Spinal cord (tissue), 10 donors: ENCODE results near the gene SLC16A10. TPM values are rescaled to one million over a fixed set of nuclear protein-coding genes. Genes with fewer than 3 reads are reported as not detected.

Source experiments
- DNase-seq, 6 donors: peaks; one replicate each; pipeline versions ENCODE4 v3.0.0 to v3.0.0-alpha.2; 2013 to 2015; ENCODE audit warnings: low spot score in 6 of 6, low read depth in 4 of 6
- H3K27ac ChIP-seq: one replicate; pipeline ENCODE4 v1.5.1; 2013; ENCODE audit warnings: low read depth, low read length, control low read depth
- H3K27me3 ChIP-seq: one replicate; pipeline ENCODE4 v1.6.1; 2013; ENCODE audit warnings: low read length; ENCODE audit not compliant: control insufficient read depth, insufficient read depth
- H3K36me3 ChIP-seq: one replicate; pipeline ENCODE4 v1.6.1; 2013; ENCODE audit warnings: low read length; ENCODE audit not compliant: control insufficient read depth, insufficient read depth
- H3K4me1 ChIP-seq: one replicate; pipeline ENCODE4 v1.6.1; 2013; ENCODE audit warnings: low read length; ENCODE audit not compliant: control insufficient read depth, insufficient read depth
- H3K4me3 ChIP-seq: one replicate; pipeline ENCODE4 v1.5.1; 2013; ENCODE audit warnings: low read depth, low read length, control low read depth
- H3K9me3 ChIP-seq: one replicate; pipeline ENCODE4 v1.6.1; 2013; ENCODE audit warnings: low read length; ENCODE audit not compliant: control insufficient read depth, insufficient read depth
- WGBS: methylation state at CpG from one replicate; pipeline ENCODE4 v1.1.5; 2013; ENCODE audit warnings: missing lambda C conversion rate; ENCODE audit not compliant: insufficient coverage; 5-methylcytosine and 5-hydroxymethylcytosine counted together
- polyA plus RNA-seq, 2 donors: library from polyadenylated mRNA; unstranded; fragments of 120-200 nt; gene quantifications; one replicate each; pipeline ENCODE4 v1.2.1, GENCODE V29; 2013; ENCODE audit not compliant: insufficient read length in 2 of 2
- total RNA-seq, 2 donors: library from RNA; depleted of rRNA in 1 of 2; stranded (reverse); fragments of 120-200 nt in 1 of 2; fragments of >200 nt in 1 of 2; gene quantifications; one replicate each; pipeline versions ENCODE4 v1.2.3 to v1.2.4, GENCODE V29; 2013 to 2014
- donor health status: healthy.

The SLC16A10 gene
- total and polyA plus RNA-seq, 4 donors: 3.4 to 15.2 (median 9.9) TPM

DNA sequence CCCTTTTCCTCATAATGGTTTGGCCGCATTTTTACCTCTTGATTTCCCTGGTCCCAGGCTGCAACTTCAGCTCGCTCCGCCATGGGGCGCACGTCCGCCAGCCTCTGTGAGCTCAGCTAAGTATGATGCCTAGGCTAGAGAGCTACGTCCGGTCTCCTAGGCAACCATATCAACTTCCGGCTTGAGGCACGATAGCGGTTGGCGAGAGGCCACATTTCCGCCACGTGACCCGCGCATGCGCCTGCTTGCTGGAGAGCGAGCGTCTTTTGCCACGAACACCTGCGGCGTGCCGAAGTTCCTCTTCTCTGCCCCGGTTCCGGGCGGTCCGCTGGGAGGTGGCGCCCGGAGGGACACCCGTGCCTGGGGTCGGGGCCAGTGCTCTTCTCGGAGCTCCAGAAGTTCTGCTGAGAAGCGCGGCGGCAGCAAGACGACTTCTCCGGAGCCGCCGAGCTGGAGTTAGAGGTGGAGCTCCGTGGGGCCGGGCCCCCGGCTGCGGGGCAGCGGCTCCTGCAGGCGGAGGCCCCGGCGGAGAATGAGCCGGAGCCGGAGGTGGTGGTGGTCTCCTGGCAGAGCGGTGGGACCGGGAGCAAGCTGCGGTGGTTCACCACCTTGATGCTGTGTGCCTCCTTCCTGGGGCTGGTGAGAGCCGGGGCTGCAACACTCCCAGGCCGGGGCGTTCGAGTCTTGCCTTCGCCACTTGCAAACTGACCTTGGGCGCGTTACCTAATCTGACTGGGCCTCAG lies 172.0 kb downstream of the SLC16A10 start:
- Histone ChIP-seq H3K27me3 (peaks cover 10% of the 10 kb centered on the region), H3K9me3 (no peaks in the 10 kb centered on the region), H3K4me3 (peak overlapping the region; percentile 96), H3K27ac (peak overlapping the region; percentile 94), H3K4me1 (peaks cover 19% of the 10 kb centered on the region), H3K36me3 (peaks cover 3% of the 10 kb centered on the region)
- peak; percentile 97 to 100 (median 99) for DNase-seq
- under 1% methylated on average over 59 of the region's 59 CpGs for WGBS

DNA sequence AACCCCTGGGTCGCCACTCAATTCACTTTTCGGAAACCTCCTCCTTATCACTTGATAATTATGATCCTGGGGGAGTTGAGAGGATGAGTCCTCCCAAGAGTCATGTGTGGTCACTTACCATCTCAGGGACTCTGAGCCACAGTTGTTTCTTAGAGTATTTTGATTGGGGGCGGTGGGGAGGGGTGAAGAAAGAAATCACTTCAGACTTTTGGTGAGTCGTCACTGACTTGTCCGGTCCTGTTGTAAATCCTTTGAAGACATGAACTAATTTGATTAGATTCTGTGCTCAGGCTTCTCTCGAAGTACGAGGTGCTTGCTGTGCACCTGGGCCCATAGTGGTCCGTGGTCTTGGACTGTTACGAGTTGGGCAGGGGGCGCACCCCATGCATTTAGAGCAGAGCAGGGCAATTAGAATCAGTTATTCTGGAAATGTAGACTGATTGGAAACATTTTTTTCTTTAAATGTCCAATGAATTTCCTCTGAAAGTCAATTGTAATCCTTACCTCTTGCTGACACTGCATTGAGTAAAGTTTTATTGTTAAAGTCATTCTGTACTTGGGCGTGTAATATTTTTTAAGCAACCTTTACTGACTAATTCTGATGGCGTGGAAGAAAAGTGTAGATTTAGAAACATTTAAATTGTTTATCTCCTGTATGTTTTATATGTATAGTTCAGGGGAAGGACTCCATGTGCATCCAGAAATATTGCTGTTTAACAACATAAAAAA lies 173.4 kb downstream of the SLC16A10 start:
- WGBS: 93% methylated on average over 7 of the region's 12 CpGs
- H3K4me3 ChIP-seq: no peak overlapping the region
- H3K27ac ChIP-seq: no peak overlapping the region

DNA sequence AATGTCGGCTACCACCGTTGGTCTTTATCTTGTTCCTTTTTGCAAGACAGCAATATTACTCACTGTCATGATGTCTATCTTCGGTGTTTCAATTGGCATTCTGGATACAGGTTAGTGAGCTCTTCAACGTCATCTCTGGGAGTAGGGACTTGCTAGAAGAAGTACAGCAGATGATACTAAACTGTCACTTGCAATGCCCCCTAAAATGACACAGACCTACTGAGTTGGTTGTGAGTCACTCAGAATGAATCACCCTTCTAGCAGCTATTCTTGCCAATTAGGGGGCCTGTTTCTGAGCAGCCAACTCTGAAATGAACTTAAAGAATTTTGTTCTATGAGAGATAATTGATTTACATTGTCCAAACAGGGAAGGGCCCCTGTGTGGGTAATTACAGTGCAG lies 176.5 kb downstream of the SLC16A10 start:
- H3K27ac ChIP-seq: no peak overlapping the region
- no peak for DNase-seq
- H3K36me3 ChIP-seq: peaks cover 6% of the 10 kb centered on the region
- H3K4me3 ChIP-seq: no peak overlapping the region
- H3K27me3 ChIP-seq: no peaks in the 10 kb centered on the region
- no CpG with 5 or more reads among the region's 4 CpGs for WGBS
- no peaks in the 10 kb centered on the region for H3K9me3 ChIP-seq
- H3K4me1 ChIP-seq: peaks cover 17% of the 10 kb centered on the region

More for the DNA sequence above, 173.4 kb downstream of the SLC16A10 start:
- H3K4me1 ChIP-seq: peaks cover 19% of the 10 kb centered on the region
- H3K27me3 ChIP-seq: peaks cover 6% of the 10 kb centered on the region
- peaks cover 3% of the 10 kb centered on the region for H3K36me3 ChIP-seq
- no peaks in the 10 kb centered on the region for H3K9me3 ChIP-seq
- no peak for DNase-seq

DNA sequence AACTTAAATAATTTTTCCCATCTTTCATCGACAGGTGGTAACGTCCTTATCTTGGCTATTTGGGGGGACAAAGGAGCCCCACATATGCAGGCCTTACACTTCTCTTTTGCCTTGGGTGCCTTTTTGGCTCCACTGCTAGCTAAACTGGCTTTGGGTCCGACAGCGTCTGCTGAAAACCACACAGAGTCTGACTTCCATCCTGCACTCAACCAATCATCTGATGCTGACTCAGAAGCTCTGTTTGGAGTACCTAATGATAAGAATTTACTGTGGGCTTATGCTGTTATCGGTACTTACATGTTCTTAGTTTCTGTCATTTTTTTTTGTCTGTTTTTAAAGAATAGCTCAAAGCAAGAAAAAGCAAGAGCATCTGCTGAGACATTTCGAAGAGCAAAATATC lies 178.5 kb downstream of the SLC16A10 start:
- Histone ChIP-seq H3K4me1 (peaks cover under 1% of the 10 kb centered on the region), H3K36me3 (peaks cover 8% of the 10 kb centered on the region), H3K27me3 (no peaks in the 10 kb centered on the region), H3K4me3 (no peak overlapping the region), H3K9me3 (no peaks in the 10 kb centered on the region), H3K27ac (no peak overlapping the region)
- DNase-seq: no peak
- WGBS: no CpG with 5 or more reads among the region's 6 CpGs

GRCh38 chr6:111266276-111266675 lies 179.0 kb downstream of the SLC16A10 start:
- Histone ChIP-seq H3K9me3 (no peaks in the 10 kb centered on the region), H3K27ac (no peak overlapping the region), H3K36me3 (peaks cover 8% of the 10 kb centered on the region), H3K27me3 (no peaks in the 10 kb centered on the region), H3K4me1 (no peaks in the 10 kb centered on the region), H3K4me3 (no peak overlapping the region)
- peak in 1 of 6 donors; percentile 50 for DNase-seq
- no CpG with 5 or more reads among the region's 2 CpGs for WGBS

GRCh38 chr6:111267764-111268333 lies 180.5 kb downstream of the SLC16A10 start:
- no peak overlapping the region for H3K27ac ChIP-seq
- H3K9me3 ChIP-seq: no peaks in the 10 kb centered on the region
- no peaks in the 10 kb centered on the region for H3K27me3 ChIP-seq
- no peak overlapping the region for H3K4me3 ChIP-seq
- WGBS: 95% methylated on average over 7 of the region's 7 CpGs
- DNase-seq: no peak
- H3K36me3 ChIP-seq: peaks cover 8% of the 10 kb centered on the region
- H3K4me1 ChIP-seq: no peaks in the 10 kb centered on the region

- Histone ChIP-seq H3K4me3 (no peak overlapping the region), H3K36me3 (peaks cover 15% of the 10 kb centered on the region), H3K27me3 (no peaks in the 10 kb centered on the region), H3K27ac (no peak overlapping the region), H3K9me3 (peaks cover 4% of the 10 kb centered on the region), H3K4me1 (no peaks in the 10 kb centered on the region)
- WGBS: no CpG with 5 or more reads among the region's 1 CpG
- DNase-seq: peak in 1 of 6 donors; percentile 26
Observed at GRCh38 chr6:111269401-111269970, 182.2 kb downstream of the SLC16A10 start.

DNA sequence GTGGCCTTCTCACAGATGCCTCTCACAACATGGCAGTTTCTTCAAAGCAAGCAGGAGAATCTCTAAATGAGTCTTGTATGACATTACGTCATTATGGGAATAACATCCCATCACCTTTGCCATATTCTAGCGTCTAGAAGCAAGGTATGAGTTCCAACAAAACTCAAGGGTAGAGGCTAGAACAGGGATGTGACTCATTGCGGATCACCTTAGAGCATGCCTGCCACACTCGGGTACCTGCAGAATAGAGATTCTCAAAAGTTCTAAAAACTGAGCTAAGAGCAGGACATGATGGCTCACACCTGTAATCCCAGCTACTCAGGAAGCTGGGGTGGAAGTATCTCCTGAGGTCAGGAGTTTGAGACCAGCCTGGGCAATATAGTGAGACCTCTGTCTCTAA lies 182.8 kb downstream of the SLC16A10 start:
- 93% methylated on average over 3 of the region's 4 CpGs for WGBS
- peaks cover 4% of the 10 kb centered on the region for H3K9me3 ChIP-seq
- H3K4me1 ChIP-seq: no peaks in the 10 kb centered on the region
- no peak for DNase-seq
- H3K27me3 ChIP-seq: no peaks in the 10 kb centered on the region
- H3K27ac ChIP-seq: no peak overlapping the region
- H3K36me3 ChIP-seq: peaks cover 15% of the 10 kb centered on the region
- H3K4me3 ChIP-seq: no peak overlapping the region

- no peak overlapping the region for H3K4me3 ChIP-seq
- no peaks in the 10 kb centered on the region for H3K4me1 ChIP-seq
- H3K27me3 ChIP-seq: no peaks in the 10 kb centered on the region
- no peak for DNase-seq
- H3K27ac ChIP-seq: no peak overlapping the region
- H3K36me3 ChIP-seq: peaks cover 24% of the 10 kb centered on the region
- peaks cover 4% of the 10 kb centered on the region for H3K9me3 ChIP-seq
- WGBS: 100% methylated on average over 2 of the region's 3 CpGs
Observed at GRCh38 chr6:111274593-111275217, 187.4 kb downstream of the SLC16A10 start.
